ENCODE measurements around the gene LDLRAD3. TPM values are rescaled to one million over a fixed set of nuclear protein-coding genes. Genes with fewer than 3 reads are reported as not detected.

The LDLRAD3 gene
- total RNA-seq, 3 donors from 2014 or later (not counting 1 experiment from before 2014, with no cell fraction given) = 1.0 to 1.5 (median 1.2) TPM

- Histone ChIP-seq H3K27me3 (ENCODE audit: control insufficient read depth, insufficient read depth, low read length) (no peaks in the 10 kb centered on the region), H3K4me3 (ENCODE audit: low read length) (no peak overlapping the region), H3K27ac (ENCODE audit: low read length) (no peak overlapping the region), H3K36me3 (ENCODE audit: control insufficient read depth, insufficient read depth, low read length) (no peaks in the 10 kb centered on the region), H3K9me3 (ENCODE audit: control insufficient read depth, insufficient read depth, low read length) (no peaks in the 10 kb centered on the region), H3K4me1 (ENCODE audit: control insufficient read depth, insufficient read depth, low read length) (no peaks in the 10 kb centered on the region)
- H3K4me3 Mint-ChIP-seq = no peak overlapping the region
- DNase-seq (no peak), ATAC-seq (no peak)
- no peaks in the 10 kb centered on the region for H3K4me1 Mint-ChIP-seq
- H3K27ac Mint-ChIP-seq = no peak overlapping the region
- no peaks in the 10 kb centered on the region for H3K9me3 Mint-ChIP-seq
- intact Hi-C loops (cut with micrococcal nuclease) = no loop called here
- no peak for TF ChIP-seq CTCF (IDR thresholded peaks at IDR 0.05)
- H3K36me3 Mint-ChIP-seq = no peaks in the 10 kb centered on the region
- 27% methylated on average over 3 of the region's 3 CpGs for WGBS (ENCODE audit: insufficient coverage)
- H3K27me3 Mint-ChIP-seq (ENCODE audit: low read depth in 2 of 2) = peaks cover 15 to 35% of the 10 kb centered on the region in 2 donors
Measured at GRCh38 chr11:36126678-36127077, 182.8 kb downstream of the LDLRAD3 start.

- no peak for DNase-seq
- Mint-ChIP-seq H3K9me3 (no peaks in the 10 kb centered on the region), H3K4me3 (no peak overlapping the region), H3K27me3 (ENCODE audit: low read depth in 2 of 2) (peaks cover 19 to 30% of the 10 kb centered on the region in 2 donors), H3K36me3 (no peaks in the 10 kb centered on the region), H3K4me1 (no peaks in the 10 kb centered on the region), H3K27ac (no peak overlapping the region)
- Histone ChIP-seq H3K27ac (ENCODE audit: low read length) (no peak overlapping the region), H3K9me3 (ENCODE audit: control insufficient read depth, insufficient read depth, low read length) (no peaks in the 10 kb centered on the region), H3K27me3 (ENCODE audit: control insufficient read depth, insufficient read depth, low read length) (no peaks in the 10 kb centered on the region), H3K4me1 (ENCODE audit: control insufficient read depth, insufficient read depth, low read length) (no peaks in the 10 kb centered on the region), H3K4me3 (ENCODE audit: low read length) (no peak overlapping the region), H3K36me3 (ENCODE audit: control insufficient read depth, insufficient read depth, low read length) (no peaks in the 10 kb centered on the region)
- no peak for ATAC-seq
- intact Hi-C loops (cut with micrococcal nuclease) = no loop called here
- TF ChIP-seq CTCF (IDR thresholded peaks at IDR 0.05) = no peak
Measured at GRCh38 chr11:36127550-36127949, 183.7 kb downstream of the LDLRAD3 start.

- H3K9me3 ChIP-seq (ENCODE audit: control insufficient read depth, insufficient read depth, low read length) = no peaks in the 10 kb centered on the region
- TF ChIP-seq CTCF (IDR thresholded peaks at IDR 0.05) = no peak
- H3K27ac ChIP-seq (ENCODE audit: low read length) = no peak overlapping the region
- peaks cover 19 to 25% of the 10 kb centered on the region in 2 donors for H3K27me3 Mint-ChIP-seq (ENCODE audit: low read depth in 2 of 2)
- H3K27me3 ChIP-seq (ENCODE audit: control insufficient read depth, insufficient read depth, low read length) = no peaks in the 10 kb centered on the region
- 86% methylated on average over 6 of the region's 6 CpGs for WGBS (ENCODE audit: insufficient coverage)
- no peaks in the 10 kb centered on the region for H3K36me3 Mint-ChIP-seq
- no peaks in the 10 kb centered on the region for H3K4me1 Mint-ChIP-seq
- no peaks in the 10 kb centered on the region for H3K4me1 ChIP-seq (ENCODE audit: control insufficient read depth, insufficient read depth, low read length)
- H3K9me3 Mint-ChIP-seq = no peaks in the 10 kb centered on the region
- no peaks in the 10 kb centered on the region for H3K36me3 ChIP-seq (ENCODE audit: control insufficient read depth, insufficient read depth, low read length)
- no peak overlapping the region for H3K4me3 ChIP-seq (ENCODE audit: low read length)
- H3K27ac Mint-ChIP-seq = no peak overlapping the region
- ATAC-seq (no peak), DNase-seq (no peak)
- no peak overlapping the region for H3K4me3 Mint-ChIP-seq
- intact Hi-C loops (cut with micrococcal nuclease) = no loop called here
Measured at GRCh38 chr11:36129955-36130354, 186.1 kb downstream of the LDLRAD3 start.

- DNase-seq = no peak
- H3K27ac ChIP-seq (ENCODE audit: low read length) = no peak overlapping the region
- Mint-ChIP-seq H3K9me3 (no peaks in the 10 kb centered on the region), H3K4me1 (no peaks in the 10 kb centered on the region), H3K27ac (no peak overlapping the region), H3K4me3 (no peak overlapping the region), H3K36me3 (no peaks in the 10 kb centered on the region), H3K27me3 (ENCODE audit: low read depth in 2 of 2) (peaks cover 19 to 21% of the 10 kb centered on the region in 2 donors)
- 82% methylated on average over 8 of the region's 8 CpGs for WGBS (ENCODE audit: insufficient coverage)
- intact Hi-C loops (cut with micrococcal nuclease) = no loop called here
- no peaks in the 10 kb centered on the region for H3K4me1 ChIP-seq (ENCODE audit: control insufficient read depth, insufficient read depth, low read length)
- no peaks in the 10 kb centered on the region for H3K9me3 ChIP-seq (ENCODE audit: control insufficient read depth, insufficient read depth, low read length)
- H3K36me3 ChIP-seq (ENCODE audit: control insufficient read depth, insufficient read depth, low read length) = no peaks in the 10 kb centered on the region
- no peak for ATAC-seq
- H3K27me3 ChIP-seq (ENCODE audit: control insufficient read depth, insufficient read depth, low read length) = no peaks in the 10 kb centered on the region
- TF ChIP-seq CTCF (IDR thresholded peaks at IDR 0.05) = no peak
- H3K4me3 ChIP-seq (ENCODE audit: low read length) = no peak overlapping the region
Measured at GRCh38 chr11:36130401-36130800, 186.5 kb downstream of the LDLRAD3 start.

Measured in natural killer cell (primary cell).